H9 (cell line): ENCODE data around the gene PPP1R14C. TPM values are rescaled to one million over a fixed set of nuclear protein-coding genes. Genes with fewer than 3 reads are reported as not detected.

Experiments
- DNase-seq: peaks from one replicate; pipeline ENCODE4 v3.0.0-alpha.2; 2017
- H2AFZ ChIP-seq: one replicate; pipeline ENCODE4 v1.6.1; 2013; ENCODE audit warnings: mild to moderate bottlenecking, low read length, control low read depth, moderate library complexity
- H2AK5ac ChIP-seq: 2 replicates; pipeline ENCODE4 v1.6.1; 2013; ENCODE audit warnings: low read length, control low read depth, mixed read lengths; ENCODE audit not compliant: insufficient read length
- H2BK120ac ChIP-seq: one replicate; pipeline ENCODE4 v1.6.1; 2013; ENCODE audit warnings: low read depth, mild to moderate bottlenecking, low read length, control low read depth, inconsistent platforms; ENCODE audit not compliant: poor library complexity, severe bottlenecking
- H2BK12ac ChIP-seq: 2 replicates; pipeline ENCODE4 v1.6.1; 2013; ENCODE audit warnings: low read length, control low read depth, mixed read lengths, low read depth; ENCODE audit not compliant: insufficient read length
- H2BK15ac ChIP-seq: 2 replicates; pipeline ENCODE4 v1.6.1; 2013; ENCODE audit warnings: low read depth, low read length, control low read depth
- H2BK20ac ChIP-seq: one replicate; pipeline ENCODE4 v1.6.1; 2013; ENCODE audit warnings: low read depth, mild to moderate bottlenecking, low read length, control low read depth, inconsistent platforms; ENCODE audit not compliant: poor library complexity, severe bottlenecking
- H2BK5ac ChIP-seq: 2 replicates; pipeline ENCODE4 v1.6.1; 2013; ENCODE audit warnings: low read length, control low read depth, mixed read lengths; ENCODE audit not compliant: insufficient read length
- H3K14ac ChIP-seq: 2 replicates; pipeline ENCODE4 v1.6.1; 2013; ENCODE audit warnings: low read length, control low read depth; ENCODE audit not compliant: insufficient read depth
- H3K18ac ChIP-seq: 2 replicates; pipeline ENCODE4 v1.6.1; 2013; ENCODE audit warnings: low read depth, mild to moderate bottlenecking, mixed read lengths, low read length, control low read depth; ENCODE audit not compliant: insufficient read length
- H3K23ac ChIP-seq: 2 replicates; pipeline ENCODE4 v1.6.1; 2013; ENCODE audit warnings: low read length, control low read depth, mixed read lengths, low read depth; ENCODE audit not compliant: insufficient read length
- H3K23me2 ChIP-seq: 2 replicates; pipeline ENCODE4 v1.6.1; 2013; ENCODE audit warnings: low read depth, mild to moderate bottlenecking, mixed read lengths, low read length, control low read depth; ENCODE audit not compliant: insufficient read length, poor library complexity, severe bottlenecking
- H3K27ac ChIP-seq: 2 replicates; pipeline ENCODE4 v1.5.1; 2013; ENCODE audit warnings: low read length, control low read depth, mixed read lengths, low read depth; ENCODE audit not compliant: insufficient read length
- H3K27me3 ChIP-seq: 2 replicates; pipeline ENCODE4 v1.6.1; 2013; ENCODE audit warnings: low read length, control low read depth, inconsistent platforms; ENCODE audit not compliant: insufficient read depth
- H3K4ac ChIP-seq: 2 replicates; pipeline ENCODE4 v1.6.1; 2013; ENCODE audit warnings: low read depth, mild to moderate bottlenecking, control low read depth, inconsistent platforms, low read length, moderate library complexity
- H3K4me1 ChIP-seq: 2 replicates; pipeline ENCODE4 v1.6.1; 2013; ENCODE audit warnings: low read length, control low read depth, inconsistent platforms; ENCODE audit not compliant: insufficient read depth
- H3K4me2 ChIP-seq: 2 replicates; pipeline ENCODE4 v1.6.1; 2013; ENCODE audit warnings: low read length, control low read depth, mixed read lengths; ENCODE audit not compliant: insufficient read length, insufficient read depth
- H3K56ac ChIP-seq: 2 replicates; pipeline ENCODE4 v1.6.1; 2013; ENCODE audit warnings: low read depth, mild to moderate bottlenecking, mixed read lengths, low read length, control low read depth; ENCODE audit not compliant: insufficient read length
- H3K79me1 ChIP-seq: 2 replicates; pipeline ENCODE4 v1.6.1; 2013; ENCODE audit warnings: low read depth, mild to moderate bottlenecking, moderate library complexity, low read length, control low read depth, inconsistent platforms; ENCODE audit not compliant: insufficient read depth, poor library complexity, severe bottlenecking
- H3K79me2 ChIP-seq: 2 replicates; pipeline ENCODE4 v1.6.1; 2013; ENCODE audit warnings: low read length, control low read depth, inconsistent platforms; ENCODE audit not compliant: insufficient read depth
- H3K9ac ChIP-seq: 2 replicates; pipeline ENCODE4 v1.6.1; 2013; ENCODE audit warnings: low read length, control low read depth, mixed read lengths; ENCODE audit not compliant: insufficient read length; ENCODE audit errors: extremely low read depth
- H3K9me3 ChIP-seq: one replicate; pipeline ENCODE4 v1.6.1; 2013; ENCODE audit warnings: low read depth, low read length, inconsistent platforms; ENCODE audit not compliant: control insufficient read depth
- H3T11ph ChIP-seq: one replicate; pipeline ENCODE4 v1.6.1; 2013; ENCODE audit warnings: mild to moderate bottlenecking, low read length, control low read depth, inconsistent platforms
- H4K20me1 ChIP-seq: one replicate; pipeline ENCODE4 v1.6.1; 2013; ENCODE audit not compliant: control insufficient read depth, insufficient read length, insufficient read depth
- H4K5ac ChIP-seq: 2 replicates; pipeline ENCODE4 v1.6.1; 2013; ENCODE audit warnings: low read depth, mild to moderate bottlenecking, mixed read lengths, low read length, control low read depth; ENCODE audit not compliant: insufficient read length
- H4K8ac ChIP-seq: replicated peaks from 2 replicates; pipeline ENCODE4 v1.6.1; 2013; ENCODE audit warnings: low read length, control low read depth, mixed read lengths, low read depth; ENCODE audit not compliant: insufficient read length
- H4K91ac ChIP-seq: 2 replicates; pipeline ENCODE4 v1.6.1; 2013; ENCODE audit warnings: low read depth, mild to moderate bottlenecking, moderate library complexity, mixed read lengths, low read length, control low read depth; ENCODE audit not compliant: insufficient read length
- H3K27ac Mint-ChIP-seq, 3 experiments: 2 replicates in 2 of 3; 3 replicates in 1 of 3; pipeline ENCODE4 v1.8.0; 2020 to 2021; ENCODE audit warnings: mixed read lengths in 3 of 3, mild to moderate bottlenecking in 1 of 3, moderate library complexity in 1 of 3
- H3K27me3 Mint-ChIP-seq: 2 replicates; pipeline ENCODE4 v1.8.0; 2021; ENCODE audit warnings: low read depth, mild to moderate bottlenecking, moderate library complexity, mixed read lengths
- H3K36me3 Mint-ChIP-seq, 3 experiments: 2 replicates in 2 of 3; 3 replicates in 1 of 3; pipeline ENCODE4 v1.8.0; 2020 to 2021; ENCODE audit warnings: low read depth in 3 of 3, mixed read lengths in 3 of 3; ENCODE audit not compliant: insufficient read depth in 1 of 3
- H3K4me1 Mint-ChIP-seq, 2 experiments: 2 replicates each; pipeline ENCODE4 v1.8.0; 2020; ENCODE audit warnings: mixed read lengths in 2 of 2
- H3K4me3 Mint-ChIP-seq, 2 experiments: 2 replicates in 1 of 2; 3 replicates in 1 of 2; pipeline ENCODE4 v1.8.0; 2020 to 2021; ENCODE audit warnings: mild to moderate bottlenecking in 2 of 2, mixed read lengths in 2 of 2, moderate library complexity in 1 of 2
- H3K9me3 Mint-ChIP-seq, 2 experiments: 2 replicates in 1 of 2; 3 replicates in 1 of 2; pipeline ENCODE4 v1.8.0; 2020; ENCODE audit warnings: mild to moderate bottlenecking in 2 of 2, mixed read lengths in 2 of 2, moderate library complexity in 1 of 2
- CTCF ChIP-seq: fragments of 200-600 bp; sonication (generic); conservative IDR thresholded peaks from 3 replicates; pipeline ENCODE4 v1.8.0; 2021; ENCODE audit warnings: antibody characterized with exemption, mild to moderate bottlenecking
- WGBS: extraction: QIAGEN DNeasy Blood & Tissue Kit; methylation state at CpG from one replicate; pipeline ENCODE4 v1.1.7; 2013; ENCODE audit warnings: missing lambda C conversion rate, low lambda C conversion rate, mixed read lengths; ENCODE audit not compliant: insufficient read length; ENCODE audit errors: extremely low coverage; 5-methylcytosine and 5-hydroxymethylcytosine counted together
- total RNA-seq: library from RNA; stranded (reverse); gene quantifications from 2 replicates; pipeline ENCODE4 v1.2.1, GENCODE V29; 2021

Gene PPP1R14C
- total RNA-seq, 1 experiment from 2014 or later = 0.37 TPM

GRCh38 chr6:150260931-150261330 lies 118.1 kb downstream of the PPP1R14C start:
- no peak overlapping the region for H3T11ph ChIP-seq
- H3K27me3 Mint-ChIP-seq = no peaks in the 10 kb centered on the region
- WGBS = no CpG with 5 or more reads among the region's 2 CpGs
- no peak overlapping the region for H2AFZ ChIP-seq
- no peak overlapping the region for H3K14ac ChIP-seq
- H3K18ac ChIP-seq = no peak overlapping the region
- H3K36me3 Mint-ChIP-seq = no peaks in the 10 kb centered on the region
- no peaks in the 10 kb centered on the region for H4K20me1 ChIP-seq
- no peak overlapping the region for H4K5ac ChIP-seq
- no peaks in the 10 kb centered on the region; a peak in 1 of 5 replicates for H3K9me3 Mint-ChIP-seq
- no peak overlapping the region for H2BK15ac ChIP-seq
- DNase-seq = no peak
- no peaks in the 10 kb centered on the region for H3K79me2 ChIP-seq
- H4K91ac ChIP-seq = no peak overlapping the region
- H3K56ac ChIP-seq = no peak overlapping the region
- no peak overlapping the region for H2BK20ac ChIP-seq
- no peak overlapping the region for H3K4ac ChIP-seq
- H3K4me2 ChIP-seq = no peak overlapping the region
- no peak overlapping the region for H3K4me3 Mint-ChIP-seq
- peaks cover 10% of the 10 kb centered on the region in 2 experiments for H3K4me1 Mint-ChIP-seq
- H3K9me3 ChIP-seq = no peaks in the 10 kb centered on the region
- H3K23me2 ChIP-seq = no peaks in the 10 kb centered on the region
- H3K27ac ChIP-seq = no peak overlapping the region
- no peak overlapping the region for H2BK5ac ChIP-seq
- H3K4me1 ChIP-seq = peaks cover 2% of the 10 kb centered on the region; the same call in 1 of the 2 replicates
- H3K27me3 ChIP-seq = no peaks in the 10 kb centered on the region
- H2AK5ac ChIP-seq = no peak overlapping the region
- H2BK12ac ChIP-seq = no peak overlapping the region
- TF ChIP-seq CTCF = no peak
- no peak overlapping the region for H3K27ac Mint-ChIP-seq
- H4K8ac ChIP-seq = no peak overlapping the region
- no peak overlapping the region for H2BK120ac ChIP-seq
- H3K79me1 ChIP-seq = no peaks in the 10 kb centered on the region
- H3K23ac ChIP-seq = no peak overlapping the region
- H3K9ac ChIP-seq = no peak overlapping the region
